Natural killer cell (primary cell): Measurements from ENCODE around the gene TXNDC11. TPM values are rescaled to one million over a fixed set of nuclear protein-coding genes. Genes with fewer than 3 reads are reported as not detected.
A peak's percentile ranks its signal among the peaks of the same experiment; 100 is the strongest.

Experiments used
- ATAC-seq, 3 donors: fragments of 150-1000 bp in 2 of 3; fragments of 200-7000 bp in 1 of 3; cut with Tn5 transposase; 1 replicate in 1 of 3; 2 replicates in 2 of 3; pipeline ENCODE4 v1.10.0; 2021; ENCODE audit warnings: mild to moderate bottlenecking in 2 of 3, moderate library complexity in 2 of 3
- DNase-seq, 2 donors: peaks; one replicate each; pipeline versions ENCODE4 v3.0.0 to v3.0.0-alpha.2; 2013 to 2021; ENCODE audit warnings: mixed read lengths in 1 of 2
- H3K27ac ChIP-seq: one replicate; pipeline ENCODE4 v1.5.1; 2013; ENCODE audit warnings: mild to moderate bottlenecking, low read length
- H3K27me3 ChIP-seq: one replicate; pipeline ENCODE4 v1.6.1; 2013; ENCODE audit warnings: low read length; ENCODE audit not compliant: control insufficient read depth, insufficient read depth
- H3K36me3 ChIP-seq: one replicate; pipeline ENCODE4 v1.6.1; 2013; ENCODE audit warnings: low read length; ENCODE audit not compliant: control insufficient read depth, insufficient read depth
- H3K4me1 ChIP-seq: one replicate; pipeline ENCODE4 v1.6.1; 2013; ENCODE audit warnings: low read length; ENCODE audit not compliant: control insufficient read depth, insufficient read depth
- H3K4me3 ChIP-seq: one replicate; pipeline ENCODE4 v1.5.1; 2013; ENCODE audit warnings: low read length
- H3K9me3 ChIP-seq: one replicate; pipeline ENCODE4 v1.6.1; 2013; ENCODE audit warnings: low read length; ENCODE audit not compliant: control insufficient read depth, insufficient read depth
- H3K27ac Mint-ChIP-seq, 2 donors: one replicate each; pipeline ENCODE4 v1.8.0; 2022; ENCODE audit warnings: mild to moderate bottlenecking in 2 of 2, mixed read lengths in 2 of 2, moderate library complexity in 1 of 2
- H3K27me3 Mint-ChIP-seq, 2 donors: one replicate each; pipeline ENCODE4 v1.8.0; 2022; ENCODE audit warnings: low read depth in 2 of 2, mixed read lengths in 2 of 2
- H3K36me3 Mint-ChIP-seq: one replicate; pipeline ENCODE4 v1.8.0; 2022; ENCODE audit warnings: mixed read lengths
- H3K4me1 Mint-ChIP-seq, 2 donors: one replicate each; pipeline ENCODE4 v1.8.0; 2022; ENCODE audit warnings: mixed read lengths in 2 of 2
- H3K4me3 Mint-ChIP-seq: one replicate; pipeline ENCODE4 v1.8.0; 2022; ENCODE audit warnings: mild to moderate bottlenecking, moderate library complexity, mixed read lengths
- H3K9me3 Mint-ChIP-seq, 2 donors: one replicate each; pipeline ENCODE4 v1.8.0; 2022; ENCODE audit warnings: mixed read lengths in 2 of 2
- CTCF ChIP-seq: fragments of 200-600 bp; IDR thresholded peaks from one replicate; pipeline ENCODE4 v1.8.0; 2022; ENCODE audit warnings: antibody characterized with exemption
- WGBS: methylation state at CpG from one replicate; pipeline ENCODE4 v1.1.7; 2013; ENCODE audit warnings: missing lambda C conversion rate; ENCODE audit not compliant: insufficient coverage; 5-methylcytosine and 5-hydroxymethylcytosine counted together
- intact Hi-C: fragments of 100-400 bp; cut with micrococcal nuclease; formaldehyde crosslinking; loops from one replicate; pipeline ENCODE4 v1.14.2; 2022
- total RNA-seq, 4 donors: library from RNA; stranded (reverse); fragments of 120-200 nt in 1 of 4; gene quantifications; one replicate each; pipeline versions ENCODE4 v1.2.3 to v1.2.4, GENCODE V29; 2013 to 2022

Gene TXNDC11
- total RNA-seq, 3 donors from 2014 or later (not counting 1 experiment from before 2014, with no cell fraction given) = 63.4 to 99.2 (median 68.9) TPM

DNA sequence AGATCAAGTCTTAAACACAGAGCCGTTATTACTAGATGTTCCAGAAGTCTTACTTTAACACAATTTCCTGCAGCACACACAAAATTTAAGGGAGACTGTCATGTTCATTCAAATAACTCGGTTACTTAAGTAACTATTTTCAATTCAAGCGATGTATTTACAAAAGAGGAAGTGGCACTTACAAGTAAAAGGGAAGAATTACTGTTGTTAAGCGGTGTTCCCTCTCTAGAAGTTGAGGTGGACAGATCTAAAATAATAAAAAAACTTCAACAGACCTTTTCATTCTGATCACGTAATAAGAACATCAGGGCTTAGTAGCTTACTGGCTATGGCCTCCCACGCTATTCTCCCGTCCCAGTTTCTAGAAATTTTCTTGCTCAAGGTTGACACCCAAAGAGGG, 26.2 kb upstream of the TXNDC11 start:
- Mint-ChIP-seq H3K4me1 (peaks cover 0 to 6% of the 10 kb centered on the region in 2 donors), H3K27ac (peak overlapping the region; percentile 26 to 29), H3K27me3 (no peaks in the 10 kb centered on the region), H3K36me3 (peaks cover 10% of the 10 kb centered on the region), H3K4me3 (no peak overlapping the region), H3K9me3 (no peaks in the 10 kb centered on the region)
- Histone ChIP-seq H3K27ac (peak overlapping the region; percentile 56), H3K36me3 (peaks cover 67% of the 10 kb centered on the region), H3K27me3 (no peaks in the 10 kb centered on the region), H3K4me3 (no peak overlapping the region), H3K9me3 (no peaks in the 10 kb centered on the region), H3K4me1 (peaks cover 5% of the 10 kb centered on the region)
- WGBS = 39% methylated on average over 4 of the region's 7 CpGs
- TF ChIP-seq CTCF = no peak
- intact Hi-C loops = no loop called here
- DNase-seq (no peak), ATAC-seq (no peak)

GRCh38 chr16:11762431-11762830, 19.8 kb upstream of the TXNDC11 start:
- H3K27ac Mint-ChIP-seq = no peak overlapping the region

DNA sequence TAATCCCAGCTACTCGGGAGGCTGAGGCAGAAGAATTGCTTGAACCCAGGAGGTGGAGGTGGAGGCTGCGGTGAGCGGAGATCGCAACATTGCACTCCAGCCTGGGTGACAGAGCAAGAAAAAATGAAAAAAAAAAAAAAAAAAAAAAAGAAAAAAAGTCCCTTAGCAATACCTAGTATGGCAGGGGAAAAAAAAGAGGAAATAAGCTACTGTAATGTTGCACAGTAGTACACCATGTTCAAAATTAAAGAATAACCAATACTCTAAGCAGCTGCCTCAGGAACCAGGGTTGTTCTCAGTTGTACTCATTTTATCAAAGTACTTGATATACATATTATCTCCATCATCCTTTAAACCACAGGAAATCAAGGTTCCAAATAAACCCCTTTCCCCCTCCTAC, 17.3 kb upstream of the TXNDC11 start:
- ATAC-seq (no peak), DNase-seq (no peak)
- intact Hi-C loops = no loop called here
- no peaks in the 10 kb centered on the region for H3K27me3 ChIP-seq
- H3K27ac ChIP-seq = no peak overlapping the region
- Mint-ChIP-seq H3K27me3 (no peaks in the 10 kb centered on the region), H3K9me3 (no peaks in the 10 kb centered on the region), H3K4me1 (no peaks in the 10 kb centered on the region), H3K4me3 (no peak overlapping the region), H3K27ac (peak overlapping the region in 1 of 2 donors; percentile 56), H3K36me3 (peaks cover 46% of the 10 kb centered on the region)
- peaks cover 73% of the 10 kb centered on the region for H3K36me3 ChIP-seq
- H3K4me3 ChIP-seq = no peak overlapping the region
- H3K4me1 ChIP-seq = no peaks in the 10 kb centered on the region
- 91% methylated on average over 1 of the region's 4 CpGs for WGBS
- H3K9me3 ChIP-seq = no peaks in the 10 kb centered on the region
- TF ChIP-seq CTCF = no peak

More at GRCh38 chr16:11762431-11762830, 19.8 kb upstream of the TXNDC11 start:
- H3K36me3 Mint-ChIP-seq = peaks cover 30% of the 10 kb centered on the region
- no peaks in the 10 kb centered on the region for H3K9me3 Mint-ChIP-seq
- H3K27me3 Mint-ChIP-seq = no peaks in the 10 kb centered on the region
- no peak overlapping the region for H3K4me3 Mint-ChIP-seq
- Histone ChIP-seq H3K4me3 (no peak overlapping the region), H3K9me3 (no peaks in the 10 kb centered on the region), H3K27ac (no peak overlapping the region), H3K27me3 (no peaks in the 10 kb centered on the region), H3K4me1 (no peaks in the 10 kb centered on the region), H3K36me3 (peaks cover 76% of the 10 kb centered on the region)
- intact Hi-C loops = no loop called here
- 96% methylated on average over 4 of the region's 4 CpGs for WGBS
- no peaks in the 10 kb centered on the region for H3K4me1 Mint-ChIP-seq
- ATAC-seq (no peak), DNase-seq (no peak)
- no peak for TF ChIP-seq CTCF

GRCh38 chr16:11759163-11759834, 16.6 kb upstream of the TXNDC11 start:
- Histone ChIP-seq H3K4me1 (no peaks in the 10 kb centered on the region), H3K36me3 (peaks cover 72% of the 10 kb centered on the region), H3K27ac (no peak overlapping the region), H3K9me3 (no peaks in the 10 kb centered on the region), H3K27me3 (no peaks in the 10 kb centered on the region), H3K4me3 (no peak overlapping the region)
- Mint-ChIP-seq H3K27ac (no peak overlapping the region), H3K4me1 (no peaks in the 10 kb centered on the region), H3K4me3 (no peak overlapping the region), H3K9me3 (no peaks in the 10 kb centered on the region), H3K36me3 (peaks cover 46% of the 10 kb centered on the region), H3K27me3 (no peaks in the 10 kb centered on the region)
- DNase-seq (no peak), ATAC-seq (no peak)
- WGBS = 96% methylated on average over 6 of the region's 9 CpGs
- no peak for TF ChIP-seq CTCF
- intact Hi-C loops = no loop called here
